DND-41 (cell line): ENCODE data around the gene ARHGDIA.

Experiments
- ATAC-seq: fragments of 200-7000 bp; cut with Tn5 transposase; 3 replicates; pipeline ENCODE4 v1.9.1; 2021; ENCODE audit warnings: low read depth; ENCODE audit not compliant: insufficient read depth
- DNase-seq: peaks from one replicate; pipeline ENCODE4 v3.0.0-alpha.2; 2020
- H2AFZ ChIP-seq: 2 replicates; pipeline ENCODE4 v1.6.0; 2012; ENCODE audit warnings: low read depth, low read length
- H3K27ac ChIP-seq: 2 replicates; pipeline ENCODE4 v1.5.1; 2012; ENCODE audit warnings: low read length, inconsistent platforms
- H3K27me3 ChIP-seq: fragments of 200-600 bp; sonication (generic); 2 replicates; pipeline ENCODE4 v1.6.0; 2012; ENCODE audit warnings: low read length, mild to moderate bottlenecking, inconsistent platforms; ENCODE audit not compliant: insufficient read depth, poor library complexity
- H3K36me3 ChIP-seq: 2 replicates; pipeline ENCODE4 v1.5.1; 2012; ENCODE audit warnings: low read length, inconsistent platforms; ENCODE audit not compliant: insufficient read depth
- H3K4me1 ChIP-seq: 2 replicates; pipeline ENCODE4 v1.5.1; 2012; ENCODE audit warnings: mild to moderate bottlenecking, low read length; ENCODE audit not compliant: insufficient read depth
- H3K4me2 ChIP-seq: 2 replicates; pipeline ENCODE4 v1.6.0; 2012; ENCODE audit warnings: mild to moderate bottlenecking, moderate library complexity, low read length, inconsistent platforms; ENCODE audit not compliant: insufficient read depth
- H3K4me3 ChIP-seq, 2 experiments: fragments of 200-600 bp in 1 of 2; shearing (Covaris generic) in 1 of 2; 2 replicates each; pipeline ENCODE4 v1.5.1; 2012 to 2016; ENCODE audit warnings: inconsistent platforms in 2 of 2, low read length in 2 of 2, mild to moderate bottlenecking in 2 of 2, low read depth in 1 of 2, moderate library complexity in 1 of 2
- H3K79me2 ChIP-seq: 2 replicates; pipeline ENCODE4 v1.6.0; 2012; ENCODE audit warnings: low read length, inconsistent platforms; ENCODE audit not compliant: insufficient read depth
- H3K9ac ChIP-seq: 2 replicates; pipeline ENCODE4 v1.6.0; 2012; ENCODE audit warnings: low read depth, mild to moderate bottlenecking, inconsistent platforms, low read length, moderate library complexity
- H3K9me3 ChIP-seq: 2 replicates; pipeline ENCODE4 v1.5.1; 2012; ENCODE audit warnings: low read length, moderate library complexity, mild to moderate bottlenecking, inconsistent platforms; ENCODE audit not compliant: insufficient read depth, severe bottlenecking
- H4K20me1 ChIP-seq: 2 replicates; pipeline ENCODE4 v1.6.0; 2012; ENCODE audit warnings: low read length; ENCODE audit not compliant: insufficient read depth
- CTCF ChIP-seq: IDR thresholded peaks from 2 replicates; pipeline ENCODE4 v1.5.1; 2012; ENCODE audit warnings: borderline replicate concordance, low read length, moderate library complexity, mild to moderate bottlenecking; ENCODE audit not compliant: poor library complexity, severe bottlenecking; ENCODE audit errors: extremely low read depth
- EZH2 ChIP-seq: IDR thresholded peaks from 3 replicates; pipeline ENCODE4 v1.6.1; 2012; ENCODE audit warnings: borderline replicate concordance, low read depth, mild to moderate bottlenecking, moderate library complexity, low read length, inconsistent platforms; ENCODE audit not compliant: severe bottlenecking

ARHGDIA gene

GRCh38 chr17:81885454-81885853, 14.3 kb upstream of the ARHGDIA start:
- Histone ChIP-seq H4K20me1 (peaks cover 62% of the 10 kb centered on the region), H3K9me3 (no peaks in the 10 kb centered on the region), H3K79me2 (peaks cover 69% of the 10 kb centered on the region), H3K27me3 (no peaks in the 10 kb centered on the region), H3K4me2 (no peak overlapping the region; the same call in 1 of the 2 replicates), H3K4me3 (no peak overlapping the region), H3K9ac (no peak overlapping the region), H3K36me3 (peaks cover 87% of the 10 kb centered on the region), H3K27ac (no peak overlapping the region), H3K4me1 (peaks cover 34% of the 10 kb centered on the region), H2AFZ (no peak overlapping the region)
- ATAC-seq = 0 out of 3 replicates have a peak, but pooled peaks have one; percentile 17
- no peak for DNase-seq
- TF ChIP-seq EZH2 (no peak), CTCF (no peak)

DNA sequence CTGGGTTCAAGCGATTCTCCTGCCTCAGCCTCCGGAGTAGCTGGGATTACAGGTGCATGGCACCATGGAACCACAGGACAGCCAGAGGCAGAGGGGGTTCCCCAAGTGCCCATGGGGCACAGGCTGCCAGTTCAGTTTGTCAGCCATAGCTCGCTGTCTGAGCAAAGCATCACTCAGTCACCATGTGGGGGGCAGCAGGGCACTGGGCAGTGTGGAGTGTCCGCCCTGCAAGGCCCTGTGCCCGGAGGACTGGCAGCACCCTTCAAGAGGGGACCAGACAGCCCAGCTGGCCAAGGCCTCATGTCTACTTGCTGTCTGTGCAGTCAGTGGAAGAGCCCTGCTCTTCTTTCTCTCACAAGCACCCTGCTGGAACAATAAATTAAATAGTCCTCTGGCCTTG, 13.8 kb upstream of the ARHGDIA start:
- no peak overlapping the region for H2AFZ ChIP-seq
- DNase-seq = no peak
- peaks cover 57% of the 10 kb centered on the region for H4K20me1 ChIP-seq
- peak; percentile 21; the same call in 1 of the 3 replicates for ATAC-seq
- H3K79me2 ChIP-seq = peaks cover 65% of the 10 kb centered on the region
- peaks cover 29% of the 10 kb centered on the region for H3K4me1 ChIP-seq
- no peak overlapping the region for H3K4me3 ChIP-seq
- H3K27ac ChIP-seq = no peak overlapping the region
- H3K9me3 ChIP-seq = no peaks in the 10 kb centered on the region
- no peak for TF ChIP-seq EZH2
- TF ChIP-seq CTCF = no peak
- no peaks in the 10 kb centered on the region for H3K27me3 ChIP-seq
- H3K9ac ChIP-seq = no peak overlapping the region
- peaks cover 87% of the 10 kb centered on the region for H3K36me3 ChIP-seq
- H3K4me2 ChIP-seq = no peak overlapping the region

DNA sequence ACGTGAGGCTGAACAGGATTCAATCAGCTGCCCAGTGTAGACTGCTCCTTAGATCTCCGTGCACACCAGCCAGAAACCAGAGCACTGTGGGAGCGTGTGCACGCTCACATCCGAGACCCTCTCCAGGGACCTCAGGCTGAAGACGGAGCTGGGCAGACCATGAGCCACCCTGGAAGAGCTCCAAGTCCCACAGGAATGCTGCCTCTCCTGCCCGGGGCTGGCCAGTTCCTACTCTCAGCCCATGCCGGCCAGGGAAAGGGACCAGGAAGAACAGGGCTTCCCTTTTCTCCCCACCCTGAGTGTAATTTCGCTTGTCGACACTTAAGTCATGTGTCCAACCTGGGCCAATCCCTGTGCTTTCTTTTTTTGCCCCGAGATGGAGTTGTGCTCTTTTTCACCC, 13.4 kb upstream of the ARHGDIA start:
- ATAC-seq (peak; percentile 25; the same call in 1 of the 3 replicates), DNase-seq (no peak)
- H3K9ac ChIP-seq = no peak overlapping the region
- no peak overlapping the region for H3K27ac ChIP-seq
- H4K20me1 ChIP-seq = peaks cover 53% of the 10 kb centered on the region
- no peak overlapping the region for H2AFZ ChIP-seq
- no peak overlapping the region for H3K4me3 ChIP-seq
- peaks cover 65% of the 10 kb centered on the region for H3K79me2 ChIP-seq
- TF ChIP-seq EZH2 (no peak), CTCF (no peak)
- H3K36me3 ChIP-seq = peaks cover 87% of the 10 kb centered on the region
- no peak overlapping the region for H3K4me2 ChIP-seq
- no peaks in the 10 kb centered on the region for H3K9me3 ChIP-seq
- H3K27me3 ChIP-seq = no peaks in the 10 kb centered on the region
- H3K4me1 ChIP-seq = peaks cover 24% of the 10 kb centered on the region

DNA sequence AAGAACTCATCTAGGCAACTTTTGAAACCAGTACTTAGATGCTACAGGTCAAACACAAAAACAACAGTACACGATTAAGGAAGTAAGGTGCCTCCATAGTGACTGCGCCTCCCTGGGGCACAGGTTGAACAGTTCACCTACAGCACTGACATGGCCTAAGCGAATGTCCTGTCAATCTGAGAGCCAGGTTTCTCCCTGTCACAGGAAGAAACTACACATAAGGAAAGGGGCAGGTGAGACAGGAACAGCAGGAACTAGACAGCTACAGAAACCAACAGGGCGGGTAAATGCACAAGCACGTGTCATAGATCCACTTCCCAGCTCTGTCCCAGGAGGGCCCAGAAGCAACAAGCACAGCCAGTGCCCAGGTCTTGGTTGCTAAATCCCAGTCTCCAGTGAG, 8.0 kb upstream of the ARHGDIA start:
- no peak overlapping the region for H3K4me2 ChIP-seq
- ATAC-seq (no peak; the same call in 2 of the 3 replicates), DNase-seq (no peak)
- H3K79me2 ChIP-seq = peaks cover 18% of the 10 kb centered on the region
- TF ChIP-seq EZH2 (no peak), CTCF (no peak)
- H3K4me1 ChIP-seq = no peaks in the 10 kb centered on the region
- H3K27me3 ChIP-seq = no peaks in the 10 kb centered on the region
- no peak overlapping the region for H2AFZ ChIP-seq
- peaks cover 53% of the 10 kb centered on the region for H3K36me3 ChIP-seq
- no peaks in the 10 kb centered on the region for H3K9me3 ChIP-seq
- H4K20me1 ChIP-seq = peaks cover 3% of the 10 kb centered on the region; the same call in 1 of the 2 replicates
- H3K4me3 ChIP-seq = no peak overlapping the region
- H3K9ac ChIP-seq = no peak overlapping the region
- H3K27ac ChIP-seq = no peak overlapping the region
